C4-2B (cell line): ENCODE results near the gene PLD1.

Source experiments
- CTCF ChIP-seq: fragments of 450-650 bp; conservative IDR thresholded peaks from 2 replicates; pipeline ENCODE4 v1.5.1; 2017; ENCODE audit warnings: mild to moderate bottlenecking
- ZFX ChIP-seq: fragments of 450-650 bp; IDR thresholded peaks from 2 replicates; pipeline ENCODE4 v1.6.1; 2017

GRCh38 chr3:171786997-171787396, 23.3 kb downstream of the PLD1 start:
- TF ChIP-seq CTCF, result no peak
- no peak for TF ChIP-seq ZFX
